Measurements from ENCODE around the gene SNX1. TPM values are rescaled to one million over a fixed set of nuclear protein-coding genes. Genes with fewer than 3 reads are reported as not detected.

SNX1 gene
- total RNA-seq, 2 donors from 2014 or later = 54.5 to 63.0 TPM

GRCh38 chr15:64180235-64180824 is 84.5 kb downstream of the SNX1 start:
- Histone ChIP-seq H3K36me3 (ENCODE audit: control insufficient read depth, insufficient read depth, low read length) (peaks cover 37% of the 10 kb centered on the region), H3K9me3 (ENCODE audit: control insufficient read depth, low read length) (no peaks in the 10 kb centered on the region), H3K27me3 (ENCODE audit: control insufficient read depth, insufficient read depth, low read length, poor library complexity, severe bottlenecking) (no peaks in the 10 kb centered on the region), H3K27ac (ENCODE audit: low read depth, low read length) (peak overlapping the region; percentile 27), H3K9ac (ENCODE audit: extremely low read depth, low read length, poor library complexity, severe bottlenecking) (no peak overlapping the region), H3K4me3 (ENCODE audit: low read length) (no peak overlapping the region), H3K4me1 (ENCODE audit: control insufficient read depth, insufficient read depth, low read length) (no peaks in the 10 kb centered on the region)
- Mint-ChIP-seq H3K27me3 (ENCODE audit: insufficient read depth) (no peaks in the 10 kb centered on the region), H3K27ac (no peak overlapping the region), H3K4me1 (peaks cover 2% of the 10 kb centered on the region), H3K9me3 (no peaks in the 10 kb centered on the region), H3K4me3 (no peak overlapping the region), H3K36me3 (ENCODE audit: low read depth) (peaks cover 33% of the 10 kb centered on the region)
- TF ChIP-seq CTCF (conservative IDR thresholded peaks at IDR 0.05) = no peak
- DNase-seq = peak; percentile 71
- 83 to 87% methylated on average over 4 to 7 of the region's 8 CpGs for WGBS, 2 experiments (ENCODE audit: insufficient coverage in 1 of 2, insufficient read length in 1 of 2)

- no peak for DNase-seq
- no peaks in the 10 kb centered on the region for H3K4me1 ChIP-seq (ENCODE audit: control insufficient read depth, insufficient read depth, low read length)
- no peaks in the 10 kb centered on the region for H3K9me3 Mint-ChIP-seq
- H3K36me3 Mint-ChIP-seq (ENCODE audit: low read depth) = peaks cover 46% of the 10 kb centered on the region
- H3K27ac ChIP-seq (ENCODE audit: low read depth, low read length) = no peak overlapping the region
- no peak for TF ChIP-seq CTCF (conservative IDR thresholded peaks at IDR 0.05)
- H3K36me3 ChIP-seq (ENCODE audit: control insufficient read depth, insufficient read depth, low read length) = peaks cover 41% of the 10 kb centered on the region
- H3K27me3 ChIP-seq (ENCODE audit: control insufficient read depth, insufficient read depth, low read length, poor library complexity, severe bottlenecking) = no peaks in the 10 kb centered on the region
- H3K9me3 ChIP-seq (ENCODE audit: control insufficient read depth, low read length) = no peaks in the 10 kb centered on the region
- H3K4me3 ChIP-seq (ENCODE audit: low read length) = no peak overlapping the region
- WGBS, 2 experiments (ENCODE audit: insufficient coverage in 1 of 2, insufficient read length in 1 of 2) = 94 to 98% methylated on average over 4 of the region's 4 CpGs
- peaks cover 2% of the 10 kb centered on the region for H3K4me1 Mint-ChIP-seq
- H3K27me3 Mint-ChIP-seq (ENCODE audit: insufficient read depth) = no peaks in the 10 kb centered on the region
- no peak overlapping the region for H3K4me3 Mint-ChIP-seq
- no peak overlapping the region for H3K27ac Mint-ChIP-seq
- H3K9ac ChIP-seq (ENCODE audit: extremely low read depth, low read length, poor library complexity, severe bottlenecking) = no peak overlapping the region
These were observed 87.1 kb downstream of the SNX1 start for GRCh38 chr15:64182859-64183370.

- no peak overlapping the region for H3K27ac ChIP-seq (ENCODE audit: low read depth, low read length)
- no peaks in the 10 kb centered on the region for H3K9me3 Mint-ChIP-seq
- H3K36me3 Mint-ChIP-seq (ENCODE audit: low read depth) = peaks cover 46% of the 10 kb centered on the region
- no peak overlapping the region for H3K4me3 Mint-ChIP-seq
- H3K27me3 Mint-ChIP-seq (ENCODE audit: insufficient read depth) = no peaks in the 10 kb centered on the region
- H3K4me3 ChIP-seq (ENCODE audit: low read length) = no peak overlapping the region
- no peak overlapping the region for H3K9ac ChIP-seq (ENCODE audit: extremely low read depth, low read length, poor library complexity, severe bottlenecking)
- WGBS, 2 experiments (ENCODE audit: insufficient coverage in 1 of 2, insufficient read length in 1 of 2) = 85 to 97% methylated on average over 5 to 8 of the region's 9 CpGs
- H3K9me3 ChIP-seq (ENCODE audit: control insufficient read depth, low read length) = no peaks in the 10 kb centered on the region
- H3K27me3 ChIP-seq (ENCODE audit: control insufficient read depth, insufficient read depth, low read length, poor library complexity, severe bottlenecking) = no peaks in the 10 kb centered on the region
- H3K4me1 Mint-ChIP-seq = peaks cover 2% of the 10 kb centered on the region
- no peak for DNase-seq
- H3K27ac Mint-ChIP-seq = no peak overlapping the region
- TF ChIP-seq CTCF (conservative IDR thresholded peaks at IDR 0.05) = no peak
- H3K36me3 ChIP-seq (ENCODE audit: control insufficient read depth, insufficient read depth, low read length) = peaks cover 35% of the 10 kb centered on the region
- no peaks in the 10 kb centered on the region for H3K4me1 ChIP-seq (ENCODE audit: control insufficient read depth, insufficient read depth, low read length)
These were observed 89.5 kb downstream of the SNX1 start for GRCh38 chr15:64185146-64185911.
